Glutamatergic neuron (in vitro differentiated cells): Measurements from ENCODE around the gene RASL12. TPM values are rescaled to one million over a fixed set of nuclear protein-coding genes. Genes with fewer than 3 reads are reported as not detected.

Source experiments
- DNase-seq: peaks from one replicate; pipeline ENCODE4 v3.0.0; 2022
- H3K27ac Mint-ChIP-seq: one replicate; pipeline ENCODE4 v1.8.0; 2020; ENCODE audit warnings: mild to moderate bottlenecking, mixed read lengths, inconsistent platforms; ENCODE audit not compliant: unreplicated experiment
- H3K27me3 Mint-ChIP-seq: one replicate; pipeline ENCODE4 v1.8.0; 2020; ENCODE audit warnings: mild to moderate bottlenecking, moderate library complexity, mixed read lengths, inconsistent platforms; ENCODE audit not compliant: unreplicated experiment
- H3K36me3 Mint-ChIP-seq: one replicate; pipeline ENCODE4 v1.8.0; 2020; ENCODE audit warnings: mild to moderate bottlenecking, mixed read lengths, inconsistent platforms; ENCODE audit not compliant: unreplicated experiment
- H3K4me1 Mint-ChIP-seq: one replicate; pipeline ENCODE4 v1.8.0; 2020; ENCODE audit warnings: mild to moderate bottlenecking, low read depth, mixed read lengths, inconsistent platforms; ENCODE audit not compliant: unreplicated experiment
- H3K4me3 Mint-ChIP-seq: one replicate; pipeline ENCODE4 v1.8.0; 2020; ENCODE audit warnings: mild to moderate bottlenecking, mixed read lengths, inconsistent platforms; ENCODE audit not compliant: unreplicated experiment
- H3K9me3 Mint-ChIP-seq: one replicate; pipeline ENCODE4 v1.8.0; 2020; ENCODE audit warnings: mild to moderate bottlenecking, moderate library complexity, mixed read lengths, inconsistent platforms; ENCODE audit not compliant: unreplicated experiment
- total RNA-seq: library from RNA; stranded (reverse); fragmentation: NEBNext Ultra II Directional; extraction: Animal tissue kit (Norgen Biotek cat#: 25700); gene quantifications from one replicate; pipeline ENCODE4 v1.2.1, GENCODE V29; 2021; ENCODE audit not compliant: unreplicated experiment
- TF ChIP-seq, protein P1 (sequence below): fragments of 200-600 bp; sonication (generic); IDR thresholded peaks from one replicate; pipeline ENCODE4 v1.5.0; 2021; ENCODE audit not compliant: partially characterized antibody, unreplicated experiment

The RASL12 gene
- total RNA-seq, 1 donor from 2014 or later = 0.44 TPM

DNA sequence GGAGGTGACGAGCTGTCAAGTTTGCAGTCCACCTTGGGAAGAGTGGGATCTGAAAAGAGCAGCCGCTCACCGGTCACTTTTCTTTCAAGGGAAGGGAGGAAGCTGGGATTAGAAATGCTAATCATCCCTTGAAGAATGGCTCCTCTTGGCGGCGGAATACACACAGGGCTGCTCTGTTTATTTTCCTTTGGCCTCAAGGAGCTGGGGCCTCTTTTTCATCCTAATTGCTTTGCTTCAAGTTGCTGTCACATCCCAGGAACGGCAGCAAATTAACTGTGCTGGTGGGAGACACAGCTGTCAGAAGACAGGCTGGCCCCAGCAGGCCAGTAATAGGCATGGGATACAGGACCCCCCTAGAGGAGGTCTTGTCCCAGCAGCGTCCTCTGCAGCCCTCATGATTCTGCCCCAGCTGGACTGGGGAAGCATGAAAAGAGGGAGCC is 15.5 kb upstream of the RASL12 start:
- peak overlapping the region; percentile 57 for H3K4me3 Mint-ChIP-seq
- peak overlapping the region; percentile 59 for H3K27ac Mint-ChIP-seq
- no peaks in the 10 kb centered on the region for H3K36me3 Mint-ChIP-seq
- H3K27me3 Mint-ChIP-seq = peaks cover 6% of the 10 kb centered on the region
- peak; percentile 36 for DNase-seq
- peaks cover 4% of the 10 kb centered on the region for H3K9me3 Mint-ChIP-seq
- peaks cover 37% of the 10 kb centered on the region for H3K4me1 Mint-ChIP-seq
- TF ChIP-seq, protein P1, sequence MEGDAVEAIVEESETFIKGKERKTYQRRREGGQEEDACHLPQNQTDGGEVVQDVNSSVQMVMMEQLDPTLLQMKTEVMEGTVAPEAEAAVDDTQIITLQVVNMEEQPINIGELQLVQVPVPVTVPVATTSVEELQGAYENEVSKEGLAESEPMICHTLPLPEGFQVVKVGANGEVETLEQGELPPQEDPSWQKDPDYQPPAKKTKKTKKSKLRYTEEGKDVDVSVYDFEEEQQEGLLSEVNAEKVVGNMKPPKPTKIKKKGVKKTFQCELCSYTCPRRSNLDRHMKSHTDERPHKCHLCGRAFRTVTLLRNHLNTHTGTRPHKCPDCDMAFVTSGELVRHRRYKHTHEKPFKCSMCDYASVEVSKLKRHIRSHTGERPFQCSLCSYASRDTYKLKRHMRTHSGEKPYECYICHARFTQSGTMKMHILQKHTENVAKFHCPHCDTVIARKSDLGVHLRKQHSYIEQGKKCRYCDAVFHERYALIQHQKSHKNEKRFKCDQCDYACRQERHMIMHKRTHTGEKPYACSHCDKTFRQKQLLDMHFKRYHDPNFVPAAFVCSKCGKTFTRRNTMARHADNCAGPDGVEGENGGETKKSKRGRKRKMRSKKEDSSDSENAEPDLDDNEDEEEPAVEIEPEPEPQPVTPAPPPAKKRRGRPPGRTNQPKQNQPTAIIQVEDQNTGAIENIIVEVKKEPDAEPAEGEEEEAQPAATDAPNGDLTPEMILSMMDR = no peak

DNA sequence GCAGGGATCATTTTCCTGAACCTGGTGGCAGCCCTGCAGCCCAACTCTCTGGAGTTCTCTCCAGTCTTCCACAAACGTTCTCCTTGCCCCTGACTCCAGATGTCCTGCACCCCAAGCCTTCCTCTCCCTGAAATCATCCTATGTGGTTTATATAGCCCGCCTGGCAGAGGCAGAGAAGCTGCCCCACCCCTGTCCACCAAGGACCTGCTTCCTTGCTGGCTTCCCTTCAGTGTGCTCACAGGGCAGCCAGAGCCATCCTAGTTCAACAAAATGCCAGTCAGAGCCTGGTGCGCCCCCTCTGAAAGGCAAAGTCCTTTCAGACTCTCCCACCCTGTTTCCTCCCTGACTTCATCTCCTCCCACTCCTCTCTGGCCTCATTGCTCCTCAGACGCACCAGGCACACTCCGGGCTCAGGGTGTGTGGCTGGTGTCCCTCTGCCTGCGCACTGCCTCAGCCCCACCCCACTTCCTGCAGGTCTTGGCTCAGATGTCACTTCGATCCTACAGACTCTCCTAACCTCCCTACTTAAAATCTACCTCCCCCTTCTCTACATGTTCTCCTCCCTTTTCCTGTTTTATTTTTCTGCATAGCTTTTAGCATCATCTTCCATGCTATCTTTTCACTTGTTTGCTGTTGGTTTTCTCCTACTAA is 14.6 kb upstream of the RASL12 start:
- Mint-ChIP-seq H3K4me3 (peak overlapping the region; percentile 57), H3K9me3 (peaks cover 4% of the 10 kb centered on the region), H3K27me3 (peaks cover 12% of the 10 kb centered on the region), H3K27ac (peak overlapping the region; percentile 59), H3K4me1 (peaks cover 35% of the 10 kb centered on the region), H3K36me3 (no peaks in the 10 kb centered on the region)
- TF ChIP-seq, protein P1 = no peak
- DNase-seq = peak; percentile 15

DNA sequence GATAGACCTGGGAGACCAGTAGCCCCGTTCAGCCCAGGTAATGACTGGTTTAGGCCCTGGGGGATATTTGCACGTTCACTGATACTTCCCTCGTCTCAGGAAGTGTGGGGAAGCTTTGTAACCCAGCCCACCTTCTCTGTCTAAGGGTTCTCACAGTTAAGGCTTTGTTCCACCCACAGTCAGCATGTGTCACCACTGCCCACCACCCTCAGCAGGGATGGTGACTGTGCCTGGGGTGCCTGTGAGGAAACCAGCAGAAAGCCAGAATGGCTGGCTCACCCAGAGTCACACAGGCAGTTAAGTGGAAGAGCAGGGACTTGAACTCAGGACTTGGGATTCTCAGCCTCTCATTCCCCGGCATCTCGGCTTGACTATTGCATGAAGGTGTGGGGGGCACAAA is 14.0 kb upstream of the RASL12 start:
- H3K4me1 Mint-ChIP-seq = peaks cover 34% of the 10 kb centered on the region
- H3K36me3 Mint-ChIP-seq = no peaks in the 10 kb centered on the region
- TF ChIP-seq, protein P1 = no peak
- H3K27me3 Mint-ChIP-seq = peaks cover 12% of the 10 kb centered on the region
- no peak overlapping the region for H3K4me3 Mint-ChIP-seq
- no peak overlapping the region for H3K27ac Mint-ChIP-seq
- H3K9me3 Mint-ChIP-seq = peaks cover 4% of the 10 kb centered on the region
- no peak for DNase-seq

DNA sequence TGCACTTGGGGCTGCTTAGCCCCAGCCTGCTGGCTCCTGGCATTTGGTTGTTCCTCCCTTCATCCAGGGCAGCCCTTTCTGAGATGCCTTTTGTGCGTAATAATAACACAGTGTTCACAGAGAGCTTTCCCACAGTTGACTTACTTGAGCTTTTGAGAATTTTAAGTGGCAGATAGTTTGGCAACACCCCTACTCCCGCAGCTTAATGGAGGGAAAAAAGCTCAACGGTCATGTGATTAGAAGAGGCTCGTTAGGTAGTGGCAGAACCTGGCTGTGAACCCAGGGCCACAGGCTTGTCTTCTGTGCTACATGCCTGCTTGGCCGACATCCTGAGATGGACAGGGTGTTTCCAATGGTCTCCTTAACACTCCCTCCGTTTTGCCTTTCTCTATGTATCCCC is 13.5 kb upstream of the RASL12 start:
- Mint-ChIP-seq H3K27me3 (peaks cover 12% of the 10 kb centered on the region), H3K4me3 (no peak overlapping the region), H3K9me3 (peaks cover 4% of the 10 kb centered on the region), H3K27ac (no peak overlapping the region), H3K4me1 (peaks cover 36% of the 10 kb centered on the region), H3K36me3 (no peaks in the 10 kb centered on the region)
- DNase-seq = no peak
- TF ChIP-seq, protein P1 = no peak

DNA sequence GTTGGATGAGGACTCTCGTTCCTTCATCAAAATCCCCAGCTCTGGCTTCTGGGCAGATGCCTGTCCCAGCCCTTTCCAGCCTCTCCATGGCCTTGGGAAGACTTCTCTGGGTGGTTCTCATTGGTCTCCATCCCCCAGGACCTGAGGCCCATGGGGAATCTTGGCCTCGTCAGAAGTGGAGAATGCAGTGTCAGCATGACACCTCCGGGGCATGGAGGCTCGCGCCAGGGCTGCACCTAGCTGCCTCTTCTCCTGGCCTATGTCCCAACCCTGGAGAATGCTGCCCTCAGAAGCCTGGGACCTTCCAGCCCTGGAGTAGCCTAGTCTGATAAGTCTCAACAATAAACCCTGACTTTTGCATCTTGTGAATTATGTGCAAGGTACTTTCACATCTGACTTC is 11.8 kb upstream of the RASL12 start:
- peaks cover 3% of the 10 kb centered on the region for H3K9me3 Mint-ChIP-seq
- peaks cover 27% of the 10 kb centered on the region for H3K4me1 Mint-ChIP-seq
- TF ChIP-seq, protein P1 = no peak
- H3K36me3 Mint-ChIP-seq = no peaks in the 10 kb centered on the region
- peaks cover 12% of the 10 kb centered on the region for H3K27me3 Mint-ChIP-seq
- H3K4me3 Mint-ChIP-seq = no peak overlapping the region
- DNase-seq = no peak
- no peak overlapping the region for H3K27ac Mint-ChIP-seq
